Measurements from ENCODE around the gene MIS18BP1.
"Not testable (repeated sequence)": the region's sequence is repeated elsewhere in the genome, so short reads cannot be mapped to it uniquely, and the experiment has no call there.

MIS18BP1 gene

DNA sequence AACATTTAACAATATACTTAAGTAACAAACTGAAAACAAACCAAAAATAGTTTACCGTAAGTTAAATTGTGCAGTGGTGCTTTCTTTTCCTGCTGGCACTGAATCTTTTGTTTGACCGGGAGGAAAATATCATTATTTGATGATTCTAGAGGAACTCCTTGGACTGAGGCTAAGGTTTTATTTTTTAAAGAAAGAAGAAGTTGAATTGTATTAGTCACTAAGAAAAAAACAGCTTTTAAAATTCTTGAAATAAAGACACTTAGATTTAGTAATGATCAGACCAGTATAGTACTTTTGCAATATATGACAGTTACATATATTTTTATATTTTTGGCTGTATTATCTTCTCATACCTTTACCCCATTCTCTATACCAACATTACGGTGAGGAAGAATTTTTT is 10.3 kb downstream of the MIS18BP1 start:
- DNase-seq, result no peak

DNA sequence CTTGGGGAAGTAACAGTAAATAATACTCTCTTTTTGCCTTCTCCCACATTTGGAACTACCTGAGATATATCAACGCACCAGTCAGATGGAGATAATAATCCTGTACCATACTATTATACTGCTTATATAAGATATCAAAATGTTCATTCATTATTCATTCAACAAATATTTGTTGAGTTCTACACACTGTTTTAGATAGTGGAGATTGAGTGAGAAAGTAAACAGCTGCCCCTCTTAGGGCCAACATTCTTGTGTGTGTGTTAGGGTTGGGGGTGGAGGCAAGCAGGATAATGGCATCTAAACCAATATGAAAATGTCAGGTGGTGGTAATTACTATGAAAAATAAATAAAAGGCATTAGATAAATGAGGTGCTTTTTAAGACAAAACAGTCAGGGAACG is 14.0 kb downstream of the MIS18BP1 start:
- DNase-seq, result no peak

DNA sequence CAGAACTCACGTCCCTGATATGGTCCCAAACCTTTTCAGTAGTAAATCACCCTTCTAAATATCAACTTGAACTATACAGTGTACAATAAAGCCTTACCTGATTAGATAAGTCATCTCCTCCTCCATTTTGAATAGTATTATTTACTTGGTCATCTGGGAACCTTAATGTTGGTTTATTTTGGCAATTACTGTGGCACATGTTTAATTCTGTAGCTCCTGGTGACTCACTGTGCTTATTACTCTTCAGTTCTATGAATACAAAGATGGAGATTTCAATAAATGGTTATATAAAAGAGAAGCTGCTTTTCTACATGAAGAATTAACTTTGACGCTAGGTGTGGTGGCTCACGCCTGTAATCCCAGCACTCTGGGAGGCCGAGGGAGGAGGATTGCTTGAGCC is 25.4 kb downstream of the MIS18BP1 start:
- no peak for DNase-seq

DNA sequence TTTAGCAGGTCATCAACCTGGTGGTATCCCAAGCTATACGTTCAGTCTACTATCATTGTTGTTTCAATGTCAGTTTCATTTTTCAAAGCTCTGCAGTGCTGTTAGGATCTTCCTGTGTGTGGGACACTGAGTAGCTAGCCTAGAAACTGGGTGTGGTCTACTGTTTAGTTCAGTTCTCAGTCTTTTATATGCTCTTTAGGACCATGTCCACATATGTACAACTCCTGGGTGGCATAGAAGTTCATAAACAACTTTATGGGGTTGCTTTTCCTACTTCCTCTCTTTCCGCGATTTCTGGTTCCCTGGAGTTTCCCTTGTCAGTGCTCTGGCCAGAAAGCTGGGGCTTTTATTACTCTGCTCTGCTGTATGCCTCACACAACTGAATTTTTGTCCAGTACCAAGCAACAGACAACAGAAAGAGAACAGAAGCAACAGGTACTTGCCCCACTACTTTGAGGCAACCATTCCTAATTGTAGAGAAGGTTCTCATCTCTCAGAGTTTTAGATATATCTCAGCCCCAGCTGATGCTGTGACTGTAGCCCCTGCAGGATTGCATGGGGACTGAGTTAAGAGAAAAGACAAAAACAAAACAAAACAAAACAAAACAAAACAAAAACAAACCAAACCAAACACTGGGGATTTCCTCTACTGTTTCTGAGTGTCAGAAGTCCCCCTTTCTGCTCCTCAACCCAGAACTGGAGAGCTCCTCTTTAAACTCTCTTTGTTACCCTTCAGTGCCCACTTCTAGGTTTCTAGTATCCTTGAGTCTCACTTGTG is 30.3 kb downstream of the MIS18BP1 start:
- no peak for DNase-seq

DNA sequence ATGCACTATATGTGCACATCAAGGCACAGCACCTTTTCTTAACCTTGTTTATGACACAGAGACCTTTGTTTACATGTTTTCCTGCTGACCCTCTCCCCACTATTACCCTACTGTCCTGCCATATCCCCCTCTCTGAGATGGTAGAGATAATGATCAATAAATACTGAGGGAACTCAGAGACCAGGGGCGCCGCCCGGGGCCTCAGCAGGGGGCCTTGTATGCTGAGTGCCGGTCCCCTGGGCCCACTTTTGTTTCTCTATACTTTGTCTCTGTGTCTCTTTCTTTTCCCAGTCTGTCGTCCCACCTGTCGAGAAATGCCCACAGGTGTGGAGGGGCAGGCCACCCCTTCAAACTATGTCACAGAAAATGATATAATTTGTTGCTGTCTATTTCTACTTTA is 38.7 kb downstream of the MIS18BP1 start:
- DNase-seq, result not testable (repeated sequence)

DNA sequence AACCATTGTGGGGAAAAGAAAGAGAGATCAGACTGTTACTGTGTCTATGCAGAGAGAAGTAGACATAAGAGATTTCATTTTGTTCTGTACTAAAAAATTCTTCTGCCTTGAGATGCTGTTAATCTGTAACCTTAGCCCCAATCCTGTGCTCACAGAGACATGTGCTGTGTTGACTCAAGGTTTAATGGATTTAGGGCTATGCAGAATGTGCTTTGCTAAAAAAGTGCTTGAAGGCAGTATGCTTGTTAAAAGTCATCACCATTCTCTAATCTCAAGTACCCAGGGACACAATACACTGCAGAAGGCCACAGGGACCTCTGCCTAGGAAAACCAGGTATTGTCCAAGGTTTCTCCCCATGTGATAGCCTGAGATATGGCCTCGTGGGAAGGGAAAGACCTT is 39.3 kb downstream of the MIS18BP1 start:
- not testable (repeated sequence) for DNase-seq

DNA sequence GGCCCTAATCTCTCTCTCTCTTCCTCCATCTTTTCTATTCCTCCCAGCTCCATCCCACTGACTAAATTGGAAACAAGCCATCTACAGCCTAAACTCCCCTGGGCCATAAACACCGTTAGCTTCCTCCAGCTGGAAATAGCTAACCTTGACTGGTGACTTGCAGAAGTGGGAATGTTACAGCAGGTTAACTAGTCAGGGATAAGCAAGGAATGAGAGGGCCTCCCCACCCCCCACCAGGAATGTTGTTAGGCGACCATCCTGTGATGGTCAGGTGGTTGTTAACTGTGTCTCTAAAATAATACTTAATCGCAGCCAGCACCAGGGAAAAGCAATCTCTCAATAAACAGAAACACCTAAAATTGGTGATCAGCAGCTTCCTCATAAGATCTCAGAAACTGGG is 40.8 kb downstream of the MIS18BP1 start:
- DNase-seq, result no peak

DNA sequence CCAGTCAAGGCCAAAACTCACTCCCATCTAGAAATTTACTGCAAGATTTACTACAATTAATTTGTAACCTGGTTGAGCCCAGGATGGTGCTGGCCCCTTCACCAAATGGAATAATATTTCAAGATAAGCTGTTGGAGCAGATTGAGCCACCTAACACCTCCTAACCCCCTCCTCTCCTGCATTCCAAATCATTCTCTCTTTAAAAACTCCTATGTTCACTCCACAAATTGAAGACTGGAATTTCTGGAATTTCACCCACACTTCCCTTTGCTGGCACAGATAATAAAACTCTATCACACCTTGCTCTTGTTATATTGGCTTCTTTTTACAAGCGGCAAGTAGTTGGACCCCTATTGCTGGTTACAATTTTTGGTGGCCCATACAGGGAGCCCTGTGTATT is 41.7 kb downstream of the MIS18BP1 start:
- DNase-seq, result no peak

DNA sequence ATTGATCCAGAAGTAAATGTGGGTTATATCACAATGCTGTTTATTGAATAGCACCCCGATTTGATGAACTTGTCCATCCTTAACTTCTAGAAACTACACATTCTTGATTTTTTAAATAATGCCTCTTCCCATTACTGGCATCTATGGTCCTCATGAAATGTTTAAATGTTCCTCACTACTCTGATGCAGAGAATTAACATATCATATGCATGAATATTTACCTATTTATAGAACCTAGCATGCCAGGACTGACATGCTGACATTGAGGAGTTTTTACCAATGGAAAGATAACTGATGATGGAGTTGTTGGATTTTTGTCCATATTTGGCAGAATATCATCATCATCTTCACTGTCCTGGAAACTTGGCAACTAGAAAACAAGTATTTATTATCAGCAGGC is 42.8 kb downstream of the MIS18BP1 start:
- DNase-seq, result no peak

DNA sequence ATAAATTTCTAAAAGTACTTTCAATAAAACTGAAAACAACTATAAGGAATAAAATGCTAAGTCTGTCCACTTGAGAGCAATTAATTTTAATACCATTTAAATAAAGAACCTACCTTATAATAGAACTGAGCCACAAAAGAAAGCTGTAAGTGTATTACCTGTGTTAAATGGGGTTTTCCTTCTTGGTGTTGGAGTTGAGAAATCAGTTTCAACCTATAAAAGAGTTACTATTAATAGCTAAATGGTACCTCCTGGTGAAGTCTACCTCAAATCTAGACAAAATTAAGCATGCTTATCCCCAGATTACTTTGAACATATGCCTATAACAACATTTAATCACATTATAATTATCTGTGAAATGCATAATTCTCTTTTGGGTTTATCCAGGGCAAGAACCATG is 48.8 kb downstream of the MIS18BP1 start:
- no peak for DNase-seq

DNA sequence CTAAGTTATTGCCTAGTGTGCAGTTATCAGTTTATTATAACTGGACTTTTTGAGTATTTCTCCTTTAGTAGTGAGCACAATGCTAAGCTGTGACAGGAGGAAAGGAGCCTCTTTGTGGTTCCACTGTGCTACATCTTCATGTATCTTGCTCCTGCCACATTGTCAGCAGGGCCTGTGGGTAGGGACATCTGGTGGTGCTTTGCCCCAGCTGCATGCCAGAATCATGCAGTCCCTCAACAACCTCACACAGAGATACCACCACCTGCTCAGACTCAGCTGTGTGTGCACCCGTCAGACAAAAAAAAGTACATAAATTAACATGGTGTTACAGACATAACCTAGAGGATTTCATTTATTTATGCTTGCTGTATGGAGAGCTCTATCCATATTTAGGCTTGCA is 51.1 kb downstream of the MIS18BP1 start:
- DNase-seq, result no peak

DNA sequence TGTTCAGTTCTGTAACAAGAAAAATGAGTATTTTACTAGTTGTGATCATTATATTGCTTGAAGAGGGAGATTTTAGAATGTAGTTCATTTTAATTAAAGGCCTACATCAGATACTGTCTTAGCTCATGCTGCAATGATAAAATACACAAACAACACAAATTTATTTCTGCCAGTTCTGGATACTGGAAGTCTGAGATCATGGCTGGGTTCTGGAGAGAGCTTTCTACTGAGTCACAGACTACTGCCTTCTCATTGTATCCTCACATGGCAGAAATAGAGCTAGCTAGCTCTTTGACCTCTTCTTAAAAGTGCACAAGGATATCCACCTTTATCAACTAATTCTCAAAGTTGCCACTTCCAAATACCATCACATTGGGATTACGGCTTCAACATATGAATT is 53.8 kb downstream of the MIS18BP1 start:
- DNase-seq, result no peak

DNA sequence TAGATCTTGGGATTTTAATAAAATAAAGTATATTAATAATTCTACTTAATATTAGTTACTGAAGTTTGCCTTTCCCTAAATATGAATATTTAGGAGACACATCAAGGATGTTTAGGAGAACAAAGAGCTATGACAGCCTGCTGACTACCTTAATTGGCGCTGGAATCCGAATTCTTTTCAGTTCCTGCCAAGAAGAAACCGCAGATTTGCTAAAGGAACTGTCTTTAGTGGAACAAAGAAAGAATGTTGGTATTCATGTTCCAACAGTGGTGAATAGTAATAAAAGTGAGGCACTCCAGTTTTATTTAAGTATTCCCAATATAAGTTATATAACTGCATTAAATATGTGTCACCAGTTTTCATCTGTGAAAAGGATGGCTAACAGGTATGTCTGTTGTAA is 54.5 kb downstream of the MIS18BP1 start:
- no peak for DNase-seq

DNA sequence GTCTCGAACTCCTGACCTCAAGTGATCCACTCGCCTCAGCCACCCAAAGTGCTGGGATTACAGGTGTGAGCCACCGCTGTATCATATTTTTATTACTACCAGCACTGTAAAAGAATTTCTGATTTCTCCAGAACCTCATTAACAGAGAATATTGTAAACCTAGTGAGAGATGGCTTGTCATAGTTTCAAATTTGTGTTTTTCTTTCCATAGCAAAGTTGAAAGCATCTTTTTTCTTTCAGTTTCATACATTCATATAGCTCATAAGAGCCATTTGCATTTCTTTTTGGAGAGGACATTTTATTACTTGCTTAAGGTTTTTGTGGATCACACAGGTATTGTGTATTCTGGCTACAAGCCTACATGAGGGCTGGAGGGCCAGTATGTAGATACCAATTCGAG is 58.0 kb downstream of the MIS18BP1 start:
- no peak for DNase-seq

DNA sequence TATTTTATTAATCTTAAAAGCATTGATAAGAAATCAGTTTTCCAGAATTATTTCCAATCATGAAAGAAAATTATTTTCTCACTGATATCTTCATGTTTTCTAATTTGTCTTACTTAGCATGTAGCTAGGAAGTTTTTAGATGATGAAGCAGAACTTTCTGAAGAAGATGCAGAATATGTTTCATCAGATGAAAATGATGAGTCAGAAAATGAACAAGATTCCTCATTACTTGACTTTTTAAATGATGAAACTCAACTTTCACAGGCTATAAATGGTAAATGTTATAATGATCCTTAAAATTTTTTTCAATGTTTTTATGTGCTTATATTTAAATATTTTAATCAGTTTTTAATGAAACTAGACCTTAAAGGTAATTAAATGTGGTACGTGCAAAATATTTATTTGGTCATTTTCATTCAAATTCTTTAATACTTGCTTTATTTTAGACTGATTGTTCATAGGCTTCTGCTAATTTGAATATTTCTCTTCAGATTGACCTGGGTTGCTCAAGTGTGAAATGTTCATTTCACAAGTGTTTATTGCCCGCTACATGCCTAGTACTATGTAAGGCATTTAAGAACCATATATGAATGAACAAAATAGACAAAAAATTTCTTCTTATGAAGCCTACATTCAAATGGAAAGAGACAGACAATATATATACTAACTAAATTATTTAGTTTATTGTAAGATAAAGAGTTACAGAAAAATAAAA is 67.7 kb downstream of the MIS18BP1 start:
- no peak for DNase-seq

DNA sequence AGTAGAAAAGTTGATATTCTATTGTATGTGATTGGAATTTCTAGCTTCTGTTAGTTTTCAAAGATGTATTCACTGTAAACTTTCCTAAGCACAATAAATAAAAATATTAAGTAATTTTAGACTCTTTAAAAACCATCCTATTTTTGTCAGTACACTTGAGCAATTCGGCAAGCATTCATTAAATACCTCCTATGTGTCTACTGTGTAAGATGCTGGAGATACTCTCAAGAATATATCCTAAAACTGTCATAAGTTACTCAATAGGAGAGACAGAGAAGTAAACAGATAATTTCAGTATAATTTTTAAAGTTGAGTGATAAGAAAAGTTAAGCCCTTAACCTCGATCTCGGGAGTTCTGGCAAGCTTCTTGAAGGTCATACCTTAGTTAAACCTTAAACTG is 71.2 kb downstream of the MIS18BP1 start:
- DNase-seq, result no peak

DNA sequence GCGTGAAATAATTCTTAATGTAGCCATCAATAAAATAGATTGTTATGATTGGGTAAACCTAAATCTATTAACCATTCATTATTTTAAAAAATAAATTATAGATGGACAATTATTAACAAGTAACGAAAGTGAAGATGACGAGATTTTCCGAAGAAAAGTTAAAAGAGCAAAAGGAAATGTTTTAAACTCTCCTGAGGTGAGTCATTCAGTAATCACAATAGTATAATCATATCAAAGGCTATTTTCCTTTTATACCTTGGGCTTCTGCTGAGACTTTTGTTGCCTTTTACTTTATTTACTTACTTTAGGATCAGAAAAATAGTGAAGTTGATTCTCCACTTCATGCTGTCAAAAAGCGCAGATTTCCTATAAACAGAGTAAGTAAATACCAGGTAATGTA is 71.7 kb downstream of the MIS18BP1 start:
- DNase-seq, result no peak

DNA sequence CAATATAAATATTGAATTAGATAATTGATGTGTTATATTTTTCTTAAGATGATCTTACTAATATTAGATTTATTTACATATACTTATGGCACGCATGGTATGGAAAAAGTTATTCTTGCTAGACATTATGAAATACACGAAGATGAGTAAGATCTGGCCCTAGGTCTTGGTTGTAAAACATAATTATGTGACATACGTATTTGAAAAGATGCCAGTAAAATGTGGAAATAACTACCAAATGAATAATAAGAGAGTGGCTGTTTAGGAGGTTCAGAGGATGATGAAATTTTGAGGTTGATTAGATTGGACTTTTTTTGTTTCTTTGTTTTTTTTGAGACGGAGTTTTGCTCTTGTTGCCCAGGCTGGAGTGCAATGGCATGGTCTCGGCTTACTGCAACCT is 75.9 kb downstream of the MIS18BP1 start:
- DNase-seq, result no peak

DNA sequence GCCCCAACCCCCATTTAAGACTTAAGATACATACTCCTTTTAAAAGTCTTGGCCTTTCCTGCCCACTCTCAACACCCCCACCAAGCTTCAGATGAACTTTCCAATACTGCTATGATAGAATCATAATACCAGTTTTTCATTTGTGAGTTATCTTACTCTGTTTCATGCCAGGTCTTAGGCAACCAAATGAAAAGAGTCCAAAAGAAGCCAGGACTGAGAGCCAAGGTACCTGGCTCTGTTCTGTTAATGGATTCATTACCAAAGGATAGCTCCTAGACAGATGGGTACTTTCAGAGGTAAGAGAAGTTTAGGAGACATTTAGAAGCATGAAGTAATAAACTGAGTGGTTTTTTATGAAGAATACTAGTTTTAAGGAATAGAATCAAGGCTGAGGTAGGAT is 83.1 kb downstream of the MIS18BP1 start:
- no peak for DNase-seq

DNA sequence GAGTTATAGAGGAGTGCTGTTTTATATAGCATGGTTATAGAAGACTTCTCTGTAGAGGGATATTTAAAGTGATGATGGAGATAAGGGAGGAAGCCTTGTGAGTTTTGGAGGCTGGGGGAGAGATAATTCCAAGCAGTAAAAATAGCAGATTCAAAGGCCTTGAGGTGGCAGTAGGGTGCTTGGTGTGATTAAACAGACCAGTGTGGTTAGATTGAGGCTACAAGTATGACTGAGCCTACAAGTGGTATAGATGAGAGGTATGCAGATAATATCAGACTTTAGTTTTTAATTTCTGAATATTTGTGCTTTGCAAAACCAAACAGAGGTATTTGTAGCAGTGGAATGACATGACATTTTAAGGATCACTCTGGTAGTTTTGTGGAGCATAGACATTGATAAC is 96.9 kb downstream of the MIS18BP1 start:
- no peak for DNase-seq

Data from activated CD4-positive, alpha-beta T cell treated with anti-CD3 and anti-CD28 coated beads, Interleukin-2, amount 50 U/mL, for 1 hour (primary cell).